Natural killer cell (primary cell): Measurements from ENCODE around the gene PRDM11. TPM values are rescaled to one million over a fixed set of nuclear protein-coding genes. Genes with fewer than 3 reads are reported as not detected.

Experiments
- ATAC-seq, 3 donors: fragments of 150-1000 bp in 2 of 3; fragments of 200-7000 bp in 1 of 3; cut with Tn5 transposase; 1 replicate in 1 of 3; 2 replicates in 2 of 3; pipeline ENCODE4 v1.10.0; 2021; ENCODE audit warnings: mild to moderate bottlenecking in 2 of 3, moderate library complexity in 2 of 3
- DNase-seq, 2 donors: peaks; one replicate each; pipeline versions ENCODE4 v3.0.0 to v3.0.0-alpha.2; 2013 to 2021; ENCODE audit warnings: mixed read lengths in 1 of 2
- H3K27ac ChIP-seq: one replicate; pipeline ENCODE4 v1.5.1; 2013; ENCODE audit warnings: mild to moderate bottlenecking, low read length
- H3K27me3 ChIP-seq: one replicate; pipeline ENCODE4 v1.6.1; 2013; ENCODE audit warnings: low read length; ENCODE audit not compliant: control insufficient read depth, insufficient read depth
- H3K36me3 ChIP-seq: one replicate; pipeline ENCODE4 v1.6.1; 2013; ENCODE audit warnings: low read length; ENCODE audit not compliant: control insufficient read depth, insufficient read depth
- H3K4me1 ChIP-seq: one replicate; pipeline ENCODE4 v1.6.1; 2013; ENCODE audit warnings: low read length; ENCODE audit not compliant: control insufficient read depth, insufficient read depth
- H3K4me3 ChIP-seq: one replicate; pipeline ENCODE4 v1.5.1; 2013; ENCODE audit warnings: low read length
- H3K9me3 ChIP-seq: one replicate; pipeline ENCODE4 v1.6.1; 2013; ENCODE audit warnings: low read length; ENCODE audit not compliant: control insufficient read depth, insufficient read depth
- H3K27ac Mint-ChIP-seq, 2 donors: one replicate each; pipeline ENCODE4 v1.8.0; 2022; ENCODE audit warnings: mild to moderate bottlenecking in 2 of 2, mixed read lengths in 2 of 2, moderate library complexity in 1 of 2
- H3K27me3 Mint-ChIP-seq, 2 donors: one replicate each; pipeline ENCODE4 v1.8.0; 2022; ENCODE audit warnings: low read depth in 2 of 2, mixed read lengths in 2 of 2
- H3K36me3 Mint-ChIP-seq: one replicate; pipeline ENCODE4 v1.8.0; 2022; ENCODE audit warnings: mixed read lengths
- H3K4me1 Mint-ChIP-seq, 2 donors: one replicate each; pipeline ENCODE4 v1.8.0; 2022; ENCODE audit warnings: mixed read lengths in 2 of 2
- H3K4me3 Mint-ChIP-seq: one replicate; pipeline ENCODE4 v1.8.0; 2022; ENCODE audit warnings: mild to moderate bottlenecking, moderate library complexity, mixed read lengths
- H3K9me3 Mint-ChIP-seq, 2 donors: one replicate each; pipeline ENCODE4 v1.8.0; 2022; ENCODE audit warnings: mixed read lengths in 2 of 2
- CTCF ChIP-seq: fragments of 200-600 bp; IDR thresholded peaks from one replicate; pipeline ENCODE4 v1.8.0; 2022; ENCODE audit warnings: antibody characterized with exemption
- WGBS: methylation state at CpG from one replicate; pipeline ENCODE4 v1.1.7; 2013; ENCODE audit warnings: missing lambda C conversion rate; ENCODE audit not compliant: insufficient coverage; 5-methylcytosine and 5-hydroxymethylcytosine counted together
- intact Hi-C: fragments of 100-400 bp; cut with micrococcal nuclease; formaldehyde crosslinking; loops from one replicate; pipeline ENCODE4 v1.14.2; 2022
- total RNA-seq, 4 donors: library from RNA; stranded (reverse); fragments of 120-200 nt in 1 of 4; gene quantifications; one replicate each; pipeline versions ENCODE4 v1.2.3 to v1.2.4, GENCODE V29; 2013 to 2022

PRDM11 gene
- total RNA-seq, 3 donors from 2014 or later (not counting 1 experiment from before 2014, with no cell fraction given): 10.3 to 14.7 (median 13.7) TPM

- 92% methylated on average over 9 of the region's 9 CpGs for WGBS
- H3K4me3 Mint-ChIP-seq: no peak overlapping the region
- H3K36me3 ChIP-seq: peaks cover 4% of the 10 kb centered on the region
These were observed 64.4 kb downstream of the PRDM11 start for GRCh38 chr11:45210846-45211245.

GRCh38 chr11:45211732-45212131, 65.3 kb downstream of the PRDM11 start:
- no peak for TF ChIP-seq CTCF
- Histone ChIP-seq H3K4me1 (no peaks in the 10 kb centered on the region), H3K9me3 (no peaks in the 10 kb centered on the region), H3K27me3 (no peaks in the 10 kb centered on the region), H3K27ac (no peak overlapping the region), H3K4me3 (no peak overlapping the region), H3K36me3 (peaks cover 4% of the 10 kb centered on the region)
- 91% methylated on average over 9 of the region's 9 CpGs for WGBS
- intact Hi-C loops: no loop called here
- ATAC-seq: no peak
- Mint-ChIP-seq H3K4me3 (no peak overlapping the region), H3K27ac (no peak overlapping the region), H3K27me3 (no peaks in the 10 kb centered on the region), H3K36me3 (no peaks in the 10 kb centered on the region), H3K9me3 (no peaks in the 10 kb centered on the region), H3K4me1 (peaks cover 11 to 17% of the 10 kb centered on the region in 2 donors)
- no peak for DNase-seq

More at GRCh38 chr11:45210846-45211245, 64.4 kb downstream of the PRDM11 start:
- H3K27me3 ChIP-seq: no peaks in the 10 kb centered on the region
- no peaks in the 10 kb centered on the region for H3K36me3 Mint-ChIP-seq
- H3K9me3 ChIP-seq: no peaks in the 10 kb centered on the region
- no peak overlapping the region for H3K27ac ChIP-seq
- peaks cover 11 to 17% of the 10 kb centered on the region in 2 donors for H3K4me1 Mint-ChIP-seq
- no peaks in the 10 kb centered on the region for H3K9me3 Mint-ChIP-seq
- no peak overlapping the region for H3K27ac Mint-ChIP-seq
- TF ChIP-seq CTCF: no peak
- intact Hi-C loops: no loop called here
- DNase-seq (no peak), ATAC-seq (no peak)
- H3K4me1 ChIP-seq: no peaks in the 10 kb centered on the region
- H3K27me3 Mint-ChIP-seq: no peaks in the 10 kb centered on the region
- no peak overlapping the region for H3K4me3 ChIP-seq

- H3K36me3 ChIP-seq: peaks cover 4% of the 10 kb centered on the region
- intact Hi-C loops: no loop called here
- no peak overlapping the region for H3K4me3 ChIP-seq
- ATAC-seq: no peak
- H3K4me1 ChIP-seq: no peaks in the 10 kb centered on the region
- no peak overlapping the region for H3K27ac ChIP-seq
- WGBS: 96% methylated on average over 31 of the region's 31 CpGs
- Mint-ChIP-seq H3K27ac (no peak overlapping the region), H3K36me3 (no peaks in the 10 kb centered on the region), H3K27me3 (no peaks in the 10 kb centered on the region), H3K4me3 (no peak overlapping the region), H3K4me1 (peaks cover 11 to 17% of the 10 kb centered on the region in 2 donors), H3K9me3 (no peaks in the 10 kb centered on the region)
- DNase-seq: no peak
- no peak for TF ChIP-seq CTCF
- H3K9me3 ChIP-seq: no peaks in the 10 kb centered on the region
- H3K27me3 ChIP-seq: no peaks in the 10 kb centered on the region
These were observed 66.3 kb downstream of the PRDM11 start for GRCh38 chr11:45212566-45213315.

GRCh38 chr11:45213316-45213665, 66.9 kb downstream of the PRDM11 start:
- no peak for TF ChIP-seq CTCF

More at GRCh38 chr11:45213316-45213665, 66.9 kb downstream of the PRDM11 start:
- H3K27ac ChIP-seq: no peak overlapping the region
- 96% methylated on average over 12 of the region's 12 CpGs for WGBS
- peaks cover 11 to 17% of the 10 kb centered on the region in 2 donors for H3K4me1 Mint-ChIP-seq
- ATAC-seq (no peak), DNase-seq (no peak)
- H3K4me1 ChIP-seq: no peaks in the 10 kb centered on the region
- no peaks in the 10 kb centered on the region for H3K27me3 Mint-ChIP-seq
- no peak overlapping the region for H3K4me3 ChIP-seq
- no peak overlapping the region for H3K27ac Mint-ChIP-seq
- H3K27me3 ChIP-seq: no peaks in the 10 kb centered on the region
- intact Hi-C loops: no loop called here
- H3K4me3 Mint-ChIP-seq: no peak overlapping the region
- no peaks in the 10 kb centered on the region for H3K36me3 Mint-ChIP-seq
- H3K9me3 ChIP-seq: no peaks in the 10 kb centered on the region
- H3K9me3 Mint-ChIP-seq: no peaks in the 10 kb centered on the region
- H3K36me3 ChIP-seq: peaks cover 4% of the 10 kb centered on the region
